ENCODE data around the gene PLA2G7. TPM values are rescaled to one million over a fixed set of nuclear protein-coding genes. Genes with fewer than 3 reads are reported as not detected.

The PLA2G7 gene
- total and polyA plus RNA-seq, 2 of the 4 experiments (the other 2 are of a cell fraction): not detected

- Histone ChIP-seq H3K27ac (ENCODE audit: insufficient read depth, low read length) (no peak overlapping the region), H2BK20ac (ENCODE audit: low read depth, low read length) (no peak overlapping the region), H3K9ac (ENCODE audit: low read depth, low read length) (no peak overlapping the region), H3K9me3 (ENCODE audit: control insufficient read depth, insufficient read depth, low read length) (no peaks in the 10 kb centered on the region), H4K20me1 (ENCODE audit: insufficient read depth, low read length) (no peaks in the 10 kb centered on the region), H2BK5ac (ENCODE audit: low read depth, low read length, poor library complexity, severe bottlenecking) (no peak overlapping the region), H2AFZ (replicated peaks; ENCODE audit: low read length, poor library complexity) (no peak overlapping the region), H3K9me1 (ENCODE audit: insufficient read depth, low read length) (no peaks in the 10 kb centered on the region), H3K27me3 (ENCODE audit: control insufficient read depth, insufficient read depth, low read length) (no peaks in the 10 kb centered on the region), H3K56ac (ENCODE audit: extremely low read depth, insufficient read depth, low read length) (no peak overlapping the region), H2AK9ac (replicated peaks; ENCODE audit: low read depth, low read length, poor library complexity) (no peak overlapping the region), H3K14ac (replicated peaks; ENCODE audit: low read depth, low read length) (no peak overlapping the region), H3K4me1 (ENCODE audit: control insufficient read depth, insufficient read depth, low read length) (no peaks in the 10 kb centered on the region), H3K79me1 (ENCODE audit: low read depth in 1 of 2, low read length in 2 of 2) (no peaks in the 10 kb centered on the region), H3K4me3 (ENCODE audit: insufficient read depth, low read depth, low read length) (no peak overlapping the region), H3K4me2 (ENCODE audit: low read depth, low read length) (no peak overlapping the region), H4K8ac (ENCODE audit: low read depth in 2 of 2, low read length in 2 of 2) (no peak overlapping the region), H2BK120ac (ENCODE audit: low read depth, low read length) (no peak overlapping the region), H3K36me3 (ENCODE audit: control insufficient read depth, insufficient read depth, low read length) (no peaks in the 10 kb centered on the region), H3K4ac (ENCODE audit: low read depth, low read length) (no peak overlapping the region), H4K5ac (ENCODE audit: low read depth, low read length) (no peak overlapping the region), H3K23ac (ENCODE audit: low read depth, low read length) (no peak overlapping the region), H2BK15ac (ENCODE audit: low read depth, low read length) (no peak overlapping the region), H2AK5ac (ENCODE audit: low read depth, low read length) (no peak overlapping the region), H3K18ac (ENCODE audit: low read depth, low read length) (no peak overlapping the region), H4K91ac (ENCODE audit: insufficient read depth, low read depth, low read length) (no peak overlapping the region)
- no peak for DNase-seq
- TF ChIP-seq POLR2A (IDR thresholded peaks at IDR 0.05; ENCODE audit: low read depth, low read length) (no peak), MAFK (IDR thresholded peaks at IDR 0.05; ENCODE audit: low read depth, low read length) (no peak), RFX5 (IDR thresholded peaks at IDR 0.05; ENCODE audit: low read depth, low read length) (no peak), BHLHE40 (IDR thresholded peaks at IDR 0.05; ENCODE audit: low read depth, low read length) (no peak), MAZ (IDR thresholded peaks at IDR 0.05; ENCODE audit: borderline replicate concordance, low read depth, low read length) (no peak)
- dilution Hi-C loops (cut with HindIII; ENCODE audit: low sequenced_read_pairs, unreplicated experiment) (no loop called here), in situ Hi-C loops (cut with MboI; ENCODE audit: low sequenced_read_pairs) (no loop called here), intact Hi-C loops (cut with micrococcal nuclease) (no loop called here)
- POLR2A ChIA-PET (ENCODE audit: unreplicated experiment): no interaction called here
- WGBS, 2 experiments (ENCODE audit: extremely low coverage in 2 of 2, insufficient read length in 1 of 2): no CpG with 5 or more reads among the region's 1 CpG
- no TSS peak for BruUV-seq (replicated peaks)
- ATAC-seq (ENCODE audit: low read depth): no peak
- CTCF ChIA-PET: no interaction called here
Observed at GRCh38 chr6:46711491-46711890, 23.7 kb downstream of the PLA2G7 start.

Data from IMR-90 (cell line).